Measurements from ENCODE around the gene UACA.

Gene UACA

DNA sequence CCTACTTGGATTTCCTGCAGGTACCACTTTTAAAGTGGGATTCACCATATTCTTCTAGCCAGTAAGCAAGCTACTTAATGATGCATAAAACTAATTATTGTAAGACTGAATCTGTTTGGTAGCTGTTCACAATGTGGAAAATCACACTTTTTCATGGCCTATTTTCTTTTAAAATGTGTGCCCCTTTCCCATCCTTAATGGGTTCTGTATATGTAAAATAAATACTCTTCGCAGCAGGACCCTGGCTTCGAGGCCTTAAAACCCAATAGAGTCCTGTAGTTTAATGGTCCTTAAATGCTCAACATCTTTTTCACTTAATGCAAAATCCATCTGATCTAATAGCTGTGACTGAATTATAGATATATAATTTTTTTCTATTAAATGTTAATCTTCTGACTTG, 111.0 kb downstream of the UACA start:
- FAIRE-seq: no peak

GRCh38 chr15:70651303-70651845, 112.0 kb downstream of the UACA start:
- no peak for FAIRE-seq

- FAIRE-seq: no peak
These were observed 112.6 kb downstream of the UACA start for GRCh38 chr15:70650567-70651302.

DNA sequence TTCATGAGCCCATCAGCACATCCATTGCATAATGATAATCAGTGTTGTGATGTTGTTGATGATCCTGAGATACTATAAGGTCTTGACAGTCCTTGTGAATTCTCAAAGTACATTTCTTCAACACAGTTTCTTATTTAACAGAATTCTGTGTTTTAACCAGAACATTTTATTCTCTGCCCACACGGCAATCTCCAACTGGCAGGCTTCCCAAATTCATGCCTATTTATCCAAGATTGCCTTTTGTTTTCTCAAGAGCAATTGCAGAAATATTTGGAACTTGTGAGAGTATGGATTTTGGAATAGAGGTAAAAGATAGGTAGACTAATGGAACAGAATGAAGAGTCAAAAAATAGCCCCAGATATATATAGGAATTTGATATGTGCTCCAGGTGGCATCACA, 116.0 kb downstream of the UACA start:
- no peak for FAIRE-seq

DNA sequence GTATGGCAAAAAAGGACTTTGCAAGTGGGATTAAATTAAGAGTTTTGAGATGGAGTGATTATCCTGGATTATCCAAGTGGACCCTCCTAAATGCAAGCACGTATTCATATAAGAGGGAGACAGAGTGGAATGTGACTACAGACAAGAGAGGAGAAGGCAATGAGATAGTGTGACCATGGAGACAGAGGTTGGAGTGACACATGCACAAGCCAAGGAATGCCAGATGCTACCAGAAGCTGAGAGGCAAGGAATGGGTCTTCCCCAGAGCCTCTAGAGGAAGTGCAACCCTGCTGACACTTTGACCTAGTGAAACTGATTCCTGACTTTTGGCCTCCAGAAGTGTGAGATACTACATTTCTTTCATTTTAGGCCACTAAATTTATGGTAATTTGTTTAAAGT, 117.2 kb downstream of the UACA start:
- no peak for FAIRE-seq

DNA sequence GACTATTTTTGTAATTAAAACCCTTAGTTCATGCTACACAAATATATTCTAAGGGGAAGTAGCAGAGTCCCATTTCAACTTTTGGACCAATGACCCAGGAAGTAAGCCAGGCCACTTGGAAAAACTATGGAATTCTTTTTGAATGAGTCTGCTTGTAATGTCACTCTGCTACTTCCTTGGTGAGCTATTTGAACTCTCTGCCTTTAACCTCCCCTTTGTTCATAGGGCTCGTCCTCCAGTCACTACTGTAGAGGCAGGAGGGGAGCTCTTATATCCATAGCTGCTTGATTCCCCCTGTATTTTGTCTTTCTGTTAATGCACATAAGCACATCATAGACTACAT, 119.6 kb downstream of the UACA start:
- FAIRE-seq: no peak

DNA sequence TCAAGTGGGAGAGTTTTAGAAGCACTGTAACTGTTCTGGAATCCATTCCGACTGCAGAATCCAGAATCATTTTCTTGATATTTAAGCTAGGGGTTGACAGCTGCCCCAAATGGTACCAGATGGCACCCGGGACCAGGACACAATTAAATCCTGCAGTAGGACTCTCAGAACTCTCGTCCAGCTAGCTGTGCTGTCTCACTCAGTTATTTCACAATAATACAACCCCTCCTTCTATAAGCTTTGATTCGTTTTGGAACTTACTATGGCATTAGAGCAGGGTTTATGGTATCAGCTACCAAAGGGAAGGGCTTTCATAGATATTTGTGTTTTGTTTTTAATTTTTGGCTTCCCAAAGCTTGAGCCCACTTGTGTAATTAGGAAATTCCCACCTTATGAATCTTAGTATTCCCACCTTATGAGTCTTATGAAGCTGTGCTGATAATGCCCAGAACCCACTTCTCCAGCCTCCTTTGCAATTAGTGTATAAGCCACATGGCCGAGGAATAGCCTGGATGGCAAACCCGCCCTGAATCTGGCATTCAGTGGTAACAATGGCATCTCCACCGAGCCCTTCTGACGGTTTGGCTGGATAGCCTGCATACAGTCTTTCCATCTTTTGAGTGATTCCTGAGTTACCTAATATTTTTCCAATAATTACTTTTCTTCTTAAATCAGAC, 120.1 kb downstream of the UACA start:
- no peak for FAIRE-seq

DNA sequence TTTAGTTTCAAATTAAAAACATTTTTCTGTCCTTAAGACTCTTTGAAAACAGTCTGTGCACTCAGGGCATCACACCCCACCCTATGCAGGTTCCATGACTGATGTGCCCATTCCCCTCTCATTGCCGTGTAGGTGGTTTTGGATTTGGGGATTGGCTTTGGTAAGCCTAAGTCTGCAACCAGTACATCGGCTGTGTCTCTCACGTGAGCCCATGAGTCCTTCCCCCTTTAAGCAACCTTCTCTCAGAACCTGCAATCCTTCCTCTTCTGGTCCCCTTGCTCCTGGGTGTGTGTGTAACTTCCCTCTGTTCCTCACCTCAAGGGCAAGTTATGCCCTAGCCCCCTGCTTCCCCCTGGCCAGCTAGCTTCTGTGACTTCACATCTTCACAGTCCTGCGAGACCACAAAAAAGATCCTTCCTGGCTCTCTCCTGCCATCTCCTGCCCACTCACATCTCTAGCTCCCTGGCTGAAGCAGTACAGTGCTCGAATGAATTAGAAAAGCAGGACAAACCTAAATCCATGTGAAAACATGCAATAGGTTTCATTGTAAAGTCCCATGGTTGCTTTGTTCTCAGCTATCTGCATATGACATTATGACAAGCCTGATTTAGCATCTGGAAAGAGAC, 126.7 kb downstream of the UACA start:
- FAIRE-seq: no peak

DNA sequence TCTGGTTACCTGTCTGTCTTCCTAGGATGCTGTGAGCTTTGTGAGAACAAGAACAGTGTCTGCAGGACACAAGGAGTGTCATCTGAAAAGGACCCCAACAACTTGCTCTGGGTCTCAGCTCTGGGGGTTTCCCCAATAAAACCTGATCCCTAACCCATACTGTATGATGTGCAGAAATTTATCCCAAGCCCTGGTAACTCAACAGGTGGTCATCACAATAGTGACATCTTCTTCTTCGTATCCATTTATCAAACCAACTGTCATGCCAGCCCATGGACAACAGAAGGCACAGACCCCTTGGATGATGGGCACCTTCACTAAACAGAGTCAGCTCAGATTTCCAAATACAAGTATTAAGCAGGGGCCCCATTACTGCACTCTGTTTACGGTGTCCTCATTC, 127.5 kb downstream of the UACA start:
- no peak for FAIRE-seq

GRCh38 chr15:70633991-70634390, 129.4 kb downstream of the UACA start:
- no peak for FAIRE-seq

- no peak for FAIRE-seq
These were observed 130.1 kb downstream of the UACA start for GRCh38 chr15:70633103-70633831.

GRCh38 chr15:70632491-70633102, 130.8 kb downstream of the UACA start:
- no peak for FAIRE-seq

DNA sequence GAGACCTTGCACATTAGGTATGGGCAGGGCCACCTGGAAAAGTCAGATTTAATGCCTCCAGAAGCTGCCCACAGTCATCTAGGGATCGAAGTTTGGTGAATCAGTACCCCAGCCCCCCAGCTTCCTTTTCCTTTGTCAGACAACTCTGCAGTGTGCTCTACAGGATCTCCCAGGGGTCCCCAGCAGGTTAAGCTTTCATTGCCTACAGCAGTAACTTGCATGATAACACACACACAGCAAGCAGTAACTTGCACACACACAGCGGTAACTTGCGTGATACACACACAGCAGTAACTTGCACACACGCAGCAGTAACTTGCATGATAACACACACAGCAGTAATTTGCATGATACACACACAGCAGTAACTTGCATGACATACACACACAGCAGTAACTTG, 131.3 kb downstream of the UACA start:
- no peak for FAIRE-seq

GRCh38 chr15:70629735-70630273, 133.6 kb downstream of the UACA start:
- FAIRE-seq: no peak

DNA sequence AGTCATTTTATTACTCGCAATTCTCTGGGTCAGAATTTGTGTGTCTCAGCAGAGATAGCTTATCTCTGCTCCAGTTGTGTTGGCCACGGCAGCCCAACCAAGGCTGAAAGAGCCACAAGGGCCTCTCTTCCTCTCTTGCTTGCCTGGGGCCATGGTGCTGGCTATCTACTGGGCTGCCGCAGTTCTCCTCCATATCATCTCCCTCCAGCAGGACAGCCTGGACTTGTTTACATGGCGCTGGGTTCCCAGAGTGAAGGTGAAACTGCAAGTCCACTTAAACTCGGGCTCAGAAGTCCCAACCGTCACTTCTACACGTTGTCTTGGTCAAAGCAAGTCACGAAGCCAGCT, 134.8 kb downstream of the UACA start:
- FAIRE-seq: no peak

DNA sequence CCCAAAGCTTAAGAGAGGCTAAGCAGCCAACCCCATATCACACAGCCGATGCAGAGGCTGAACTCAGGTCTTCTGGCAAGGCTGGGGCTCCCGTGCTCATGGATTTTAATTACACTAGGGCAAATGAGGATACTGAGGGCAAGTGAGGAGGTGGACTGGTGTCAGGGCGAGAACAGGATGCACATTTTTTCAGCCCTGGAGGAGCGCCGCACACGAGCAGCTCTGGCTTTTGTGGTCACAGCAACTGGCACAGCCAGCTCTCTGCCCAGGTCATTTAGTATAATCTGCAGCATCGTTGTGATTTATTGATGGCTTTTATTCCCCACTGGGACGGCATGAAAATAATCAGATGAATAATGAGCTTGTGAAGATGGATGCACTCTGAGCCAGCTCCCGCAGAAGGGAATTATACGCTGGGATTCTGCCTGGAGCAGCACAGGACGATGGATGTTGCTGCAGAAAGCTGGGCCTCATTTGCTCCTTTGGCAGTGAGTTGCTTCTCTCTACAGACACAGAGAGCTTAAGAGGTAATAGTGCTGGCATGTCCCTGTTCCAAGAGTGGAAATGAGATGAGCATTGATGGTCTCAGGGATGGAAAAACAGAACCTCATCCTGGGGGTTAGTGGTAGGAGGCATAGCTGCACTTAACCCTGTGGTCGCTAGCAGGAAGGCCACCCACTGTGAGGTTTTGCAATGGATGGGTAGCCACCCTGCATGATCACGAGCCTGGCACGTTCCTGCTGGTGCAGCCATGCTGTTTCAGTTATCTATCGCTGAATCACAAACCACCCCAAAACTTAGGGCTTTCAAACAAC, 135.4 kb downstream of the UACA start:
- FAIRE-seq: no peak

DNA sequence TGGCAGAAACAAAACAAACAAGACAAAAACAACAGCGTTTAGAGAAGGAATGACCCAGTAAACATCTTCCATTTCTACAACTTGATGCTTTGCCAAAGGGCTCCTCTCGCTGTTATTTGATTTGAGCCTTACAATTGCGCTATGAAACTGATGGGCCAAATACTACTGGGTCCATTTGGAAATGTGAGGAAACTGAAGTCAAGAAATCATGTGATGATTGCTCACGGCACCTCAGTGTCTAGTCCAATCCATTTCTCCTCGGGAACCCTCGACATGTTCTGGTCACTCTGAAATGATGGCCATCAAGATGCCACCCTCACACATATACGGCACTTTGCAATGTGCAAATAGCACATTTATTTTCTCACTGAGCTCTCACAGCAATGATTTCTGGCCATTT, 136.0 kb downstream of the UACA start:
- no peak for FAIRE-seq

GRCh38 chr15:70625438-70625837, 137.9 kb downstream of the UACA start:
- FAIRE-seq: no peak

DNA sequence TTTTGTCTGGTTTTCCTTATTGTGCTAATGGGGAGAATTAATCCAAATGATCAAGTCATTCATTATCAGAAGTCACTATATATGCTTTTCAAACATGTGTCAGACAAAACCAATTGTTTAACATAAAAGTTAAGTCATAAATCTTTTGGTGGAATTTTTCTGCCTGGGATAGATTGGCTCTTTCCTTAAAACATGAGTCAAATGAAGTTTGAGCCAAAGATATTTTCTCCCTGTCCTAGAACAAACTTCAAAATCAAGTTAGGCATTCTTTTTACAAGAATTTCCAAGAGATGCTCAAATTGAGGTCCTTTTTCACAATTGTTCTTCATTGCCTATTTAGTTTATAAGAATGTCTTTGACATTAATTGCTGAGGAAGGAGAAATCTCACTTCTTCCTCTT, 138.3 kb downstream of the UACA start:
- no peak for FAIRE-seq

DNA sequence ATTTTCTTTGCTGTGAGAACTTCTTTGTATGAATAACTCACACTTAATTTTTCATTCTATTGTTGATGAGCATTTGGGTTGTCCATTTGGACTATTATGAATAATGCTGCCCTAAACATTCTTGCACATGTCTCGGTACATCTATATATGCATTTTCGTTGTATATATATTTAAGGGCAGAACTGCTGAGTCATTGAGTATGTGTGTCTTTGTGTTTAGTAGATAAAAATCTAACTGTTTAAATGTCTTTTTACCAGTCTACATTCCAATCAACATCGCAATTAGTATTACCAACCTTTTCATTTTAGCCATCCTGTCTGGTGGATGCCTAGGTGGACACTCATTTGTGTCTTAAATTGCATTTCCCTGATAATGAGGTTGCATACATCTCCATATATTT, 144.4 kb downstream of the UACA start:
- FAIRE-seq: no peak

GRCh38 chr15:70617911-70618287, 145.5 kb downstream of the UACA start:
- no peak for FAIRE-seq

All from endometrium (tissue), 2 donors.